CD4-positive, alpha-beta T cell treated with Interleukin-17A for 1 hour (primary cell): Measurements from ENCODE around the gene ZG16.

ENCODE experiments used
- DNase-seq: peaks from one replicate; pipeline ENCODE4 v3.0.0-alpha.2; 2020

ZG16 gene

GRCh38 chr16:29831490-29831889 is 53.4 kb downstream of the ZG16 start:
- no peak for DNase-seq
